PC-9 (cell line): ENCODE data around the gene WNT3.

Experiments
- CTCF ChIP-seq: fragments of 200-600 bp; sonication (generic); conservative IDR thresholded peaks from 2 replicates; pipeline ENCODE4 v1.6.1; 2017; ENCODE audit warnings: mixed run types, antibody characterized with exemption, mild to moderate bottlenecking, moderate library complexity
- EZH2 ChIP-seq: fragments of 200-600 bp; sonication (generic); IDR thresholded peaks from 2 replicates; pipeline ENCODE4 v1.8.0; 2017; ENCODE audit warnings: antibody characterized with exemption, low read depth

DNA sequence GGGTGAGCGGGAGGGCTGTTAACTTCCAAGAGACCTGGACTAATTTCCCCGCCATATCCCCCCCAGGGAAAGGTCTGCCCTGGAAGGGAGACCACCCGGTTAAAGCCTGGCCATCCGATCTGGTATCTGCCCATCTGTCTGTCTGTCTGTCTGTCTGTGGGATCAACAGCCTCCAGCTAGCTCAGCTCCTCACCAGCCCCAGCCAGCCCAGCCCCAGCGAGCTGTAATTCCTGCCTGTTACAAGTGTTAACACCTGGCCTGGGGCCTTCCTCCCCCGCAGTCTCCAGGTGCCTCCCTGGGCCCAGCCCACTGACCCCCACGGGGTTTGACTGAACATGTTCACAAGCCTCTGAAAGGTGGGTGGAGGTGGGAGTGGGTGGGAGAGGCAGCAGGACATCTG, 4.0 kb downstream of the WNT3 start:
- TF ChIP-seq CTCF: no peak
- TF ChIP-seq EZH2: no peak
